HG03135 (cell line): ENCODE data around the gene TNFRSF25.
A peak's percentile ranks its signal among the peaks of the same experiment; 100 is the strongest.
"Not testable (repeated sequence)": the region's sequence is repeated elsewhere in the genome, so short reads cannot be mapped to it uniquely, and the experiment has no call there.

ENCODE experiments used
- ATAC-seq: cut with Tn5 transposase; IDR thresholded peaks from one replicate; pipeline ENCODE4 v1.9.1; 2021; ENCODE audit warnings: mild to moderate bottlenecking, moderate library complexity; ENCODE audit not compliant: unreplicated experiment

Gene TNFRSF25

DNA sequence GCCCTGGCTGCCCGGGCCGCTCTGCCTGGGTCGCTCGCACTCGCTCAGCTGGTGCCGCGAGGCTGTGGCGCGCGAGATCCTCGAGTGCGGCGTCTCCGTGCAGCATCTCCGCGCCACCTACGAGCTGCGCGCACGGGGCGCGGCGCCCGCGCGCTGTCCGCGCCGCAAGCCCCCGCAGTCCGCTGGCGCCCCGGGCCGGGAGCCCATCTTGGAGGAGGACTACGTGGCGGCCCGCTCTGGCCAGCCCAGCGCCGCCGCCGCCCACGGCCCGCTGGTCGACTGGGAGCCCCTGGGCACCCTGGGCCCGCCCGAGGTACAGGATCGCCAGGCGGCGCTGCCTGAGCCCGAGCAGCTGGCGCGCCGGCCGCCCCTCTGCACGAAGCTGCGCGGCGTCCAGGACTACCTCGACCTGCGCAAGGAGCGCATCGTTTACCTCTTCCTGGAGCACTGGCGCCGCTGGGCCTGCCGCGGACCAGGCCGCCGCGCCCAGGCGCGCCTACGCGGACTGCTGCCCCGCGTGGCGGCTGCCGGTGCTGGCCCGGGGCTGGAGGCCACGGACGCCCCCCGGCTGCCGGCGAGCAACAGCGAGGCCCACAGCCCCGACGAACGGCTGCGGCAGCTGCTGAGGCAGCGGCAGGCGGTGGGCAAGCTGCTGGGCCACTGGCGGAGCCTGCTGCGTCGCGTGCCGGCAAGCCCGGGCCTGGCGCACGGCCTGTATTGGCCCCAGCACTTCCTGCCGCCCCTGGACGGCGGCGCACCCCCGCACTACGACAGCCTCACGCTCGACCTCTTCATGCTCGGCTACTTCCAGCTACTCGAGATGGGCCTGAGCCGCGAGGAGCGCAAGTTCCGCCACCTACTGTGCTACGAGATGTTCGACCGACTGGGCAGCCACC, 10.9 kb downstream of the TNFRSF25 start:
- ATAC-seq, result no peak

DNA sequence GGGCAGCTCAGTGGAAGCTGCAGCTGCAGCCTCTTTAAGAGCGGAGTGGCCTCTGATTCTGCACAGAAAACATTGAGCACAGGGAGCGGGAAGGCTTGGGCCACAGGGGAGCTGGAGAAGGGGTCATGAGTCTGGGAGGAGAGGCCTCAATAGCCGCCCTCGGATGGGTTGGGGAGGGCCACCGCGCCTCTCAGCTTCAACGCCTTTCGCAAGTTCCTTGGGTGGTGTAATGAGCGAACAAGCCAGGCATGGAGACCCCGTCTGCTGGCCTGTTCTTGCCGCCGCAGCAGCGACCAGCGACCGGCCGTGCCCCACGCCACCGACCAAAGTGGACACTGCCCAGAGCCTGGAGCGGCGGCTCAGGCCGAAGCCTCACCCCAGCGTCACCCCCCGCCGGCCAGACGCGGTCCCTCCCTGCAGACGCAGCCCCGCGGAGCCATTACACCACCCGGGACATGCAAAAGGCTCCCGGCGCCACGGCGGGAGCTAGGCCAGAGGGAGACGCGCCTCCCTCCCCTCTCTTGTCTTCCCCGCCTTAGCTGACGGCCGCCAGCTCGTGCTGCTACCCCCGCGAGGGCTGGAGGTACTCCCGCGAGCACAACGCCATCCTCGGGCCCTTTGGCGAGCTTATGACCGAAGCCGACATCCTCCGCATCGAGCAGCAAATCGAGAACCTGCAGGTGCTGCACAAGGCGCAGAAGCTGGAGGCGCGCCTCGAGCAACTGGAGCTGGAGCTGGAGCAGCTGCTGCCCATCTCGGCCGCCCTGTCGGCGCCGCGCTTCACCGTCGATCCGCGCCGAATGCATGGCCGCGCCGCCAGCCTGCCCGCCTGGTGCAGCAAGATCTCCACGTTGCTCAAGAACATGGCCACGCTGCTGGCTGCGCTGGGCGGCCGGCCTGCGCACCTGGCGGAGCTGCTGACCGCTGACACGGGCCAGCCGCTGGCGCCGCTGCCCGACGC, 11.8 kb downstream of the TNFRSF25 start:
- ATAC-seq, result not testable (repeated sequence)

DNA sequence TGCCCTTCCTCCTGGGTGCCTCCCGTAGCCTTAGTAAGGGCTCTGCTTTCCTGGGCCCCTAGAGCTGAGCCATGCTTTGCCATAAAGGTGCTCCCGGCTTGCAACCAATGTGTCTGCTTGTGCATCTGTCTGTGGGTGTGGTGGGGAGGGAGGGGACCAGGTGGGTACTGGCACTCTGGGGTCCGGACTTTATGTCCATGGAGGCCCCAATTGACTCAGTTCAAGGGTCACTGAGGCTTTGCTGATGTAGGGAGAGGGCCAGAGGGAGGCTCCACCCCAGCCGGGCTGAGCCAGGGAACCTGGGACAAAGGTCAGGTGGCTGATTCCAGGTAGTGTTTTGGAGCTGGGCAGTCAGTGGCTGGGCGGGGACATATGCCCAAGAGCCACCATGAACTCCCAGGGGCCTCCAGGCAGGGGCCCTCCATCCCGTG, 15.0 kb downstream of the TNFRSF25 start:
- no peak for ATAC-seq

DNA sequence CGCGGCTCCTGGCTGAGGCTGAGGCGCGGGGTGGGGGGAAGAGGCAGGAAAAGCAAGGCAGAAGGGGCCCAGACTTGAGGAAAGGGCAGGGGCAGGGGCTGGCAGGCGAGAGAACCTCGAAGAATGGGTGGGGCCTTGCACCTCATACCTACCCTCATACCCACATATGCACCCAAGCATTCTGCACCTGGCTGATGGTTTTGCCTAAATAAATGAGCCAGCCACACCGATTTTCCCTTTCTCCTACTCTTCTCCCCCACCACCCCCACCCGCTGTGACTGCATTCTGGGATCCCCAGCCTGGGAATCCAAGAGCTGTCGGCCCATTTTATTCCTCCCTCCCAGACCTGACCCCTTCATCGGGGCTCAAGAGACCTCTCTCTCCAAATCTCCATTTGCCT, 15.5 kb downstream of the TNFRSF25 start:
- not testable (repeated sequence) for ATAC-seq

DNA sequence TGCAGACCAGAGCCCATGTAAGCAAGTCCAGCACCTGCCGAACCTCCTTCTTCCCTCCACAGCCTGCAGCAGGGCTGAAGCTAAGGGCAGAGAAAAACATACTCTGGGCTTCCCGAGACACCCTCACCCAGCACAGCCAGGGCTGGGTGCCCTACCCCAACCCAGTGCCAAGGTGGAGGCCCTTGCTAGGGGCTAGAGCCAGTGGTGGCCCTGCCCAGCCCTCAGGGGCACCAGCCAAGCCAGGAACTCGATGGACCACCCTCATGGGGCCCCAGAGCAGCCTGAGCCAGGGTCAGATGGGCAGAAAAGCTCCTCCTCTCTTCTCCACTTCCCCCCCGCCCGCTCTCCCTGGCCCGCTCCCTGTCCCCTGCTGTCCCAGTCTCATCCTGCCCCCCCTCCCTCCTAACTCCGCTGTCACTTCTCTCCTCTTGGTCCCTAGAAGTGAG, 15.9 kb downstream of the TNFRSF25 start:
- ATAC-seq, result no peak

DNA sequence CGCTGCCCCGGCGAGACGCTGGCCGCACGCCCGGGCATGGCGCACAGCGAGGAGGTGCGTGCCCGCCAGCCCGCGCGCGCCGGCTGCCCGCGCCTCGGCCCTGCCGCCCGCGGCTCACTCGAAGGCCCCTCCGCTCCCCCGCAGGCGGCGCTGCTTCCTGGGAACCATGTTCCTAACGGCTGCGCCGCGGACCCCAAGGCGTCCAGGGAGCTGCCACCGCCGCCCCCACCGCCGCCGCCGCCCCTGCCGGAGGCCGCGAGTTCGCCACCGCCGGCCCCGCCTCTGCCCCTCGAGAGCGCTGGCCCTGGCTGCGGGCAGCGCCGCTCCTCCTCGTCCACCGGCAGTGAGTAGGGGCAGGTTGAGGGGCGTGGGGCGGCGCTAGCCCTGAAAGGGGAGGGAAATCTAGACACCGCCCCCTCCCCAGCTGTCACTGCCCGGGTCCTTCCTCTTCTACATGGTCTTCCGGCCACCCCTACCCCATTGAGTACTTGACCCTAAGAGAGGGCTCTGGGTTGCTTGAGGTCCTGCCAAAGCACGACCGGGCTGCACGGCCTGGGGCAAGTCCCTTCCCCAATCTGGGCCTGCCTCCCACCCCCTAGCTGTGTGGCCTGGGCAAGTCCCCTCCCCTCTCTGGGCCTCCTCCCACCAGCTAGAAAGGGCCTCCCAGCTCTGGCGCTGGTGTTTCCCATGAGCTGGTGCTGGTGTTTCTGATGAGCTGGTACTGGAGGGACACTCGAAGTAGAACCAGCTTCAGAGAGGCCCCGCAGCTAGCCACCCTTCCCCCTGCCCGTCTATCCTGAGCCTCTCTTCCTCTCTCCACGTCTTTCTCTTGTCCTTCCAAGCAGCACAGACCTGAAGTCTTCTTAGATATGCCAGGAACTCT, 17.0 kb downstream of the TNFRSF25 start:
- ATAC-seq, result no peak

DNA sequence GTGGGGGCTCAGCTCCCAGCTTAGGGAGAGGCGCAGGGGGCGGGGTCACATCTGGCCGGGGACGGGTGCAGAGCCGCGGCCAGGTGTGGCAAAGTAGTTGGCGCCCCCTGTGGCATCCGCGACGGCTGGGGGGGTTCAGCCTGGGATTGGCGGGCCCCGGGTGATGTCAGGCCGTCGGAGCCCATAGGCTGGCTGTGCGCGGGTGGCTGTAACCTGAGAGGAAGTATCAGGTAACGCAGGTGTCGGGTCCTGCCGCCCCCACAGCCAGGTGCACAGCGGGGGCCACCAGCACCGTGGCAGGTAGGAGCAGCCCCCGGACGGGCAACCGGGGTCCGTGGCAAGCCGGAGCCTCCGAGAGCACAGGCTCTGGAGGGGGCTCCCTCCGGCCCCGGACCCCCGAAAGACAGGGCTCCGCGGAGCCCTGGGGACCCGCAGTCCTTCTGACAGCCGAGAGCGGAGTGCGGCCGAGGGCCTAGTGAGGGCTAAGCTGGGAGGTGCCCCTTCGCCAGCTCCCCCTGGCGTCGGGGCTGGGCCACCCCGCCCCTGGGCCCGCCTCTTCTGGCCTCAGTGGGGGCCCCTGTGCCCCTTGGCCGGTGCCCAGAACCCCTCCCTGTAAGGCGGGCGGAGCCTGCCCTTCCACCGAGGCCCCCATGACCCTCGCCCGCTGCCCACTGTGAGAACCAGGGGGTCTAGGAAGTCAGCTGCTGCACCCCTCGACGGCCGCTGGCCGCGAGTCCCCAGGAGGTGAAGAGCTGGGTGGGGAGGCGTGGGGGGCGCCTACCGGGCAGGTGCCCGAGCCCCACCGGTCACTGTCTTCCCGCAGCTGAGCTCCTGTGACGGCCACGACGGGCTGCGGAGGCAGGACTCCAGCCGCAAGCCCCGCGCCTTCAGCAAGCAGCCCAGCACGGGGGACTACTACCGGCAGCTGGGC, 17.9 kb downstream of the TNFRSF25 start:
- ATAC-seq, result no peak

DNA sequence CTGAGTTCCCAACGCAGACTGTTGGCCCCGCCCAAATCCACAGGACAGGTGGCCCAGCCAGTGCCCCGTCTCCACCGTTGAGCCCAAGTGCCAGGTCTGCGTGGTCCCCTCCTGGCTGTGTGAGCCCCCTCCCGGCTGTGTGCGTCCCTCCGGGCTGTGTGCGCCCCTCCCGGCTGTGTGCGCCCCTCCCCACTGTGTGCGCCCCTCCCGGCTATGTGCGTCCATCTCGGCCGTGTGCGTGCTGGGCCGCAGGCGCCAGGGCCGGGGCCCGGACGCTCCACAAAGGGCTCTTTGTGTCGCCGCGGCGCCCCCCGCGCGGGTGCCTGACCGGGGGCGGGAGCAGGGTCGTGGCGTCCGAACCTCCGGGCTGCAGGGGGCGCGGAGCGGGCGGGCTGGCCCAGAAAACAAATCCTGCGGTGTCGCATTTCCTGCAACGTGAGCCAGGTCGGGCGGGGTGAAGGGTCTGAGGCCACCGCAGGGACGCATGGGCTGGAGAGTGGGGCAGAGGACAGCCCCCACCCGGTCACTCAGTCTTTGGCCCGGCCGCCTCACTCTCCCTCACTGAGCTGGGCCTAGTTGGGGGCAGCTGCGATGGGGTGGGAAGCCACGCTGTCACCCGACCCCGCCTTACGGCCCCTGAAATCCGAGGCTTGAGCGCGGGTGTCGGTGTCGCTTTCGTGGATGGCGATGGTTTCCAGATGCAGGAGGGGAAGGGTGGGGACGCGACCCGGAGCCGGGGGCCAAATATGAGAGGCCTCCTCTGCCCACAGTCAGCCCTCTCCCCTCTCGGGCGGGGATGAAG, 18.8 kb downstream of the TNFRSF25 start:
- ATAC-seq, result no peak

DNA sequence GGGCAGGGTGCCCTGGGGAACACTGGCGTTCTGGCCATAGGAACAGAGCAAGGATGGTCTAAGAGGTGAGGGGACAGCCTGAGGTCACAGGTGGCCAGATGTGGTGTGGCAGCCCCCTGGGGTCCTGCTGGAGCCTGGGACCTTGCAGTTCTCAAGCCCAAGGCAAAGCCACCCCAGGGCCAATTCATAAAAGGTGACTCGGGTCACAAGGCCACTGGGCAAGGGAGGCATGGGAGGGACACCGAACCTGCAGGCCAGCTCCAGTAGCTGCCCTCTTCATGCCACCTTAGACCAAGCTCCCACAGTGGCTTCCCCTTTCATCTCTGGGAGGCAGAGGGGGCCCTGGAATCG, 19.3 kb downstream of the TNFRSF25 start:
- ATAC-seq, result no peak

DNA sequence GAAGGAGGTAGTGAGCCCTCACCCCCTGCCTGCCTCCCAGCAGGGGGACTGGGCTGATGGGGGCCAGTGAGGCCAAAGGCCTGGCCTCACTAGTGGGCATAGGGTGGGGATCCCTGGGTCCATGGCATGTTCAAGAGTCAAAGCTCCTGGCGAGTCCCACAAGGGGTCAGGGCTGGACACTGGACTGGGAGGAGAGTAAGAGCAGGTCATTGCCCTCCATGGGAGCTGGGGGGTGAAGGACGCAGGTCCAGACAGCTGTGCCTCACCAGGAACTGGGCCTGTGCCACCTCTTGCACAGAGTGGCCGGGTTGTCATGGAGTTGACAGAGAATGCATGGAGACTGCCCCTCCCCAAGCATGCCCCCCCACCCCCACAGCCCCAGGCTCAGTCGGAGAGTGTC, 20.0 kb downstream of the TNFRSF25 start:
- not testable (repeated sequence) for ATAC-seq

DNA sequence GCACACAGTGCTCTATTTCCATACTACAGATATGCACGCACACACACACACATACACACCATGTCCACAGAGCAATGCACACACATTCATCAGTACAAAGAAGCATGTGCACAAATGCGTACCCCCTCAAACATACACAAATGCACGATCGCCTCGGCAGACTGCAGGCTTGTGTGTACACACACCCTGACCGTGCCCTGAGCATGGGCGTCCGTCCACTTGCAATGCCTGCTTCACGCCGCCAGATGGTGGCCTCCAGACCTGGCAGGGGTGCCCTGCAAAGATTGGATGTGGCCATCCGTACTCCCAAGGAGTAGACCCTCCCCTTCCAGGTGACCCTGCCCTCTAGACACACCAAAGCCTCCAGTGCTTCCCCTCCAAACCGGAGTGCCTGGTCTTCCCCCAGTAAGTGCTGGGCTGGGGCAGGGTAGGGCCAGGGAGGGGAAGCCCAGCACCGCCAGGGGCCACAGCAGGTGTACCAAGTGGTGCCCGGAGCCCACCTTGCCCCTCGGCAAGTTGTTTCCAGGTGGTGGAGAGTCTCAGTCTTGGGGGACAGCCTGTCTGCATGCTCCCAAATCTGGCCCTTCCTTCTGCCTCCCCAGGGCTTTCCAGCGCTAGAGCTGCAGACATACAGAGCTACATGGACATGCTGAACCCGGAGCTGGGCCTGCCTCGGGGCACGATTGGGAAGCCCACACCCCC, 20.8 kb downstream of the TNFRSF25 start:
- no peak for ATAC-seq

DNA sequence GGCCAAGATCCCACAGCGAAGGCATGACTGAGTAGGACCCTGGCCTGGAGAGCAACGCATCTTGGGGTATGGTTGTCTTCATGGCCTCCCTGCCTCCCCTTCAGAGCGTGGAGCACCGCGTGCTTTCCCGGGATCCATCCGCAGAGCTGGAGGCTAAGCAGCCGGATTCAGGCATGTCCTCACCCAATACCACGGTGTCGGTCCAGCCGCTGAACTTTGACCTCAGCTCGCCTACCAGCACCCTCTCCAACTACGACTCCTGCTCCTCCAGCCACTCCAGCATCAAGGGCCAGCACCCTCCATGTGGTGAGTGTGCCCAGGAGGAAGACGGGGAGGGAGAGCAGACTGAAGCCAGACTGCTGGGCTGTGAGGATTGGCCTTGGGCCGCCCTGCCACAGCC, 21.6 kb downstream of the TNFRSF25 start:
- ATAC-seq, result no peak

DNA sequence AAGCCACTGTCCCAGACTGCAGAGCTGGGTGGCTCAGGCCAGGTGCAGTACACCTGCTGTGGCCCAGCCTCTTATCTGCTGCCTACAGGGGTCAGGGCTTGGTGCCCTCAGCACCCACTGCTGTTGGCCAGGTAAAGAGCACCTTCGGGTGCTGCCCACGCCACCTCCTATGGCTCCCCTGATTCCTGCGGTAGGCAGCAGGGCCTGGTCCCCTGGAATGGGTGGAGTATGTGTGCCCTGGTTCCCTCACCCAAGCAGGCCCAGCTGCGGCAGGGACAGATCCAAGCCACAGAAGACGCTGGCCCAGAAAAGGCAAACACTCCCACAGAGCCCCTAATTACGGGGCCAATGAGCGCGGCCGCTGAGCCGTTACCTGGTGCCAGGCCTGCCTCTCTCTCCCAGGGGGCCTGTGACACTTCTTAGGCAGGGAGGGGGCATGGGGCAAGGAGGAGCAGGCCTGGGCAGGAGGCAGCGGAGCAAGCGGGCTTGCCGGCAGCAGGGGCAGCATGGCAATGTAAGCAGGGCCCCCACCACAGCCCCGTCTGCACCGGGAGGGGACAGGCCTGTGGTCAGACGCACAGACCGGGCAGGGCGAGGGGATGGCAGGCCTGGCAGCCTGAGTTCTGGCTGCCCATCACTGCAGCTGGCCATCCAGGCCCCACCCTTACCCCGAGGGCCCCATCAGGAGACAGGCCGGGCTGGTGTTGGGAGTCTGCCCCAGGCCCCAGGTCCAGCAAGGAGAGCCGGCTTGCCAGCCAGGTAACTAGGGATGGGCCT, 22.4 kb downstream of the TNFRSF25 start:
- ATAC-seq, result no peak

DNA sequence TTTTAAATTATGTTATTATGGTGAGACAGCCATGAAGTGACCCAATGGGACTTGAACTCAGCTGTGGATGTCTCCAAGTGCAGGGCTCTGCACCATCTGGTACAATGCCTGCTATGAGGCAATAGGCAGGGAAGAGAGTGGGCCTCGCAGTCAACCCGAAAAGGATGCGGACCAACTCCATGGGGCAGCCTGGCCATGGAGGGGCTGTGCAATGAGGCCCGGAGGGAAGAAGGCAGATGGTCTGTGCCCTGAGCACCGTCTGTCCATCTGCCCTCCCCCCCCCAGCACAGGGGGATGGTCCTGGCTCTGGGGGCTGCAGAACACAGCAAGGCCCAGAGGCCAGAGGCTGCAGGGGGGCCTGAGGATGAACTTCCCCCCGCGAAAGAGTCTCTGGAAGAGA, 24.4 kb downstream of the TNFRSF25 start:
- ATAC-seq, result no peak

DNA sequence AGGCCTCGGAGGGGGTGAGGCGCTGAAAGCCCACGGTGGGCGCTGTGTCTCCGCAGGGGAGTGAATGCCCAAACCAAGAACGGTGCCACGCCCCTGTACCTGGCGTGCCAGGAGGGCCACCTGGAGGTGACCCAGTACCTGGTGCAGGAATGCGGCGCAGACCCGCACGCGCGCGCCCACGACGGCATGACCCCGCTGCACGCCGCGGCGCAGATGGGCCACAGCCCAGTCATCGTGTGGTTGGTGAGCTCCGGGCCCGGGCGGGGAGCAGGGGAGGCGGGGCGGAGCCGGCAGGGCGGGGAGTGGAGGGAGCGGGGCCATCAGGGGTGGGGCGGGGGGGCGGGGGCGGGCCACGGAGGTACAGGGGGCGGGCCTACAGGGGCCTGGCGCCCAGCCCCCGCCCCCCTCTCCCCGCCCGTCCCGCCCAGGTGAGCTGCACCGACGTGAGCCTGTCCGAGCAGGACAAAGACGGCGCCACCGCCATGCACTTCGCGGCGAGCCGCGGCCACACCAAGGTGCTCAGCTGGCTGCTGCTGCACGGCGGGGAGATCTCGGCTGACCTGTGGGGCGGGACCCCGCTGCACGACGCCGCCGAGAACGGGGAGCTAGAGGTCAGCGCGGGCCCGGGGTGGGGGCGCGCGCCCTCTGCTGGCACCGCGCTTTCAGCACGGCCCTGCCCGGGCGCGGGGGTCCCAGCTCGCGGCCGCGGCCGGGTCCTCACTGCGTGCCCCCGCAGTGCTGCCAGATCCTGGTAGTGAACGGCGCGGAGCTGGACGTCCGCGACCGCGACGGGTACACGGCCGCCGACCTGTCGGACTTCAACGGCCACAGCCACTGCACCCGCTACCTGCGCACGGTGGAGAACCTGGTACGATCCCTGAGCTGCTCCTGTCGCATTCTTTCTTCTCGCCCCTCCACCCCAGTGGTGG, 25.5 kb downstream of the TNFRSF25 start:
- no peak for ATAC-seq

DNA sequence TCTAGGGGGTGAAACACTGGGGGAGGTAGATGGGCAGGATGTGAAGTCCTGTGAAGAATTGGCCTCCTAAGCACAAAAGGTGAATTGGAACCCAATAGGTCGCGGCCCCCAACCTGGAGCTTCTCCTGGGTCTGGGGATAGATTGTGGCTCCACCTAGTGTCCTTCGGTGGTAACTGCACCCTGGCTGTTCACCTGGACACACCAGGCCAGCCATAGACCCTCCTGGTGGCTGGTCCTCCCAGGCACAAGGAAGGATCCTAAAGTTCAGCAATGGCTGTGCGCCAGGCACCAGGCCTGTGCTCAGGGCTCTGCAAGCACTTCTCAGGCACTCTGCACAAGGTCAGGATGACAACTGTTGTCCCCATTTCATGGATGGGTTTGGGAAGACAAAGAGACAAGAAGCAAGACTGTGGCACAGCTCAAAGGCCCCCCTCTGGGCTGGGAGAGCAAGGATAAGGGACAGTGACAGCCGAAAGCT, 27.9 kb downstream of the TNFRSF25 start:
- ATAC-seq, result peak; percentile 59
